ENCODE results near the gene ATL1. TPM values are rescaled to one million over a fixed set of nuclear protein-coding genes. Genes with fewer than 3 reads are reported as not detected.

Gene ATL1
- 10 to 100 TPM in 1 of 2 donors, 1 to 10 TPM in 1; 9.2 to 11.0 TPM for total RNA-seq
- polyA plus RNA-seq: 1 to 10 TPM; 3.9 to 8.1 TPM
- long read RNA-seq, donor 1, partial matches to known transcripts: 38 of 43 reads
- long read RNA-seq, donor 1, other reads (novel, unspliced or antisense): 5 of 43 reads
- long read RNA-seq, donor 2, partial matches to known transcripts: 6 of 17 reads
- long read RNA-seq, donor 2, other reads (novel, unspliced or antisense): 11 of 17 reads

DNA sequence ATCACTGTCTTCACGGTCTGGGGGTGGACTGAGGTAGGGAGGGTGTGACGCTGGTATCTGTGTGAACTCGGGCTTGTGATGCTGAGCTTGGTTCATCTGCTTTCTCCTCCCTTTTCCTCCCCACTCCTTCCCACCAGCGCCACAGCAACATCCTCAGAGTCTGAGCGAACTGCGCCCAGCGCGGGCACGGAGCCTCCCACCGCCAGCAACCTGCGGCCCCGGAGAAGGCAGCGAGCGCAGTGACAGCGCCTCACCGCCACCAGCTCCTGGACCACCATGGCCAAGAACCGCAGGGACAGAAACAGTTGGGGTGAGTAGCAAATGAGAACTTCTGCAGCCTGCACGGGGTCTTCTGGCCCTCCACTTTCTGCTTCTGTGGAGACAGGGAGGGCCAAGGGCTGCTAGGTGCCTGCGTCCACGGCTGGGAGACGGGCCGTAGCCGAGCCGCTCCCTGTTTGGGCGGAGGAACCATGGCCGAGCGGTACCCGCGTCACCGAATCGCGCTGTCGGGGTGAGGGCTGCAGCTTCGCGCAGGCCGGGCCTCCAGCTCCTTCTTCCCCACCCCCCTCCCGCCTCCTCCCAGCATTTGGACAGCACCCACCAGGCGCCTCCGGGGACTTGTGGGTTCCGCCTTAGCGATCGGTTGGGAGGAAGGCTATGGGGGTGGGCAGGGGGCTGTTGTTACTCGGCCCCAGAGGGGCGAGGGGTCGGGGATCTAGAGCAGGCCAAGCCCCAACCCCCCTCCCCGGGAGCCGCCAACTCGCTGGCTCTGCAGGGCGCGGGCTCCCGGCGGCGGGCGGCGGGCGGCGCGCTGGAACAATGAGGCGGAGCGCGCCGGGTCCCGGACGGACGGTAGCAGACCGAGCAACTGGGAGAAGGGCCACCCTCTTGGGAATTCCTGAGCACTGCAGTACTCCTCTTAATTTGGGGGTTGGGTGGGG, at the start of gene ATL1:
Gene ATL1 (plus strand): TSS at position 156 of the 941 bp plus-strand sequence. CDS start 121 bp downstream, at position 277.
- H3K27me3 ChIP-seq (ENCODE audit: control insufficient read depth in 1 of 2, insufficient read depth in 2 of 2, low read length in 1 of 2): no peaks in the 10 kb centered on the region
- ATAC-seq (ENCODE audit: low FRiP score): peak; percentile 94
- 0 to 1% methylated on average over 54 to 66 of the region's 66 CpGs for WGBS, 2 donors
- intact Hi-C loops (cut with DNase I): no loop called here
- peak; percentile 89 to 93 for DNase-seq
- no peaks in the 10 kb centered on the region for H3K4me1 ChIP-seq (ENCODE audit: control insufficient read depth in 1 of 2, insufficient read depth in 2 of 2, low read length in 2 of 2)
- H3K36me3 ChIP-seq (ENCODE audit: control insufficient read depth in 1 of 2, insufficient read depth in 2 of 2, low read length in 1 of 2): no peaks in the 10 kb centered on the region
- H3K4me3 ChIP-seq (ENCODE audit: low read length in 2 of 2): peak within 1 kb of the TSS; percentile 34 to 72
- H3K27ac ChIP-seq (ENCODE audit: low read depth in 1 of 2, low read length in 2 of 2): peak within 1 kb of the TSS; percentile 64 to 76
- H3K9me3 ChIP-seq (ENCODE audit: control insufficient read depth, low read length): no peaks in the 10 kb centered on the region

DNA sequence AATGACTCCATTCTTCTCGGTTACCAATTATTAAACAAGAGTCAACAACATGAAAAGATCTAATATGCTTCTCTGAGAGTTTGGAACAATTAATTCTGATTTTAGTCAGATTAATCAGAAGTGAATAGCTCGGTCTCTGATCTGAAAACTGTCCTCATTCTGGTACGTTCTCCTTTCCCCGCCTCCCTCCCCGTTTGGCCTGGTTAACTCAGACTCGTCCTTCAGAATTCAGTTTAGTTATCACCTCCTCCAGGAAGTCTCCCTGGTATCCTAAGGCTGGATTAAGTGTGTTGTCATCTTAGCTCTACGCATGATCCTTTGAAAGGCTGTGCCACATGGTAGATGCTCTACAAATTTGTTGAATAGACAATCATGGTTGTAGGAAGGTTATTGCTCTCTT, 49.8 kb upstream of the ATL1 start:
- Histone ChIP-seq H3K9me3 (ENCODE audit: control insufficient read depth, low read length) (no peaks in the 10 kb centered on the region), H3K4me1 (ENCODE audit: control insufficient read depth in 1 of 2, insufficient read depth in 2 of 2, low read length in 2 of 2) (no peaks in the 10 kb centered on the region), H3K4me3 (ENCODE audit: low read length in 2 of 2) (no peak overlapping the region), H3K27me3 (ENCODE audit: control insufficient read depth in 1 of 2, insufficient read depth in 2 of 2, low read length in 1 of 2) (no peaks in the 10 kb centered on the region), H3K36me3 (ENCODE audit: control insufficient read depth in 1 of 2, insufficient read depth in 2 of 2, low read length in 1 of 2) (no peaks in the 10 kb centered on the region), H3K27ac (ENCODE audit: low read depth in 1 of 2, low read length in 2 of 2) (no peak overlapping the region)
- intact Hi-C loops (cut with DNase I): no loop called here
- 87 to 92% methylated on average over 7 of the region's 7 CpGs for WGBS, 2 donors
- no peak for ATAC-seq (ENCODE audit: low FRiP score)
- DNase-seq: no peak

DNA sequence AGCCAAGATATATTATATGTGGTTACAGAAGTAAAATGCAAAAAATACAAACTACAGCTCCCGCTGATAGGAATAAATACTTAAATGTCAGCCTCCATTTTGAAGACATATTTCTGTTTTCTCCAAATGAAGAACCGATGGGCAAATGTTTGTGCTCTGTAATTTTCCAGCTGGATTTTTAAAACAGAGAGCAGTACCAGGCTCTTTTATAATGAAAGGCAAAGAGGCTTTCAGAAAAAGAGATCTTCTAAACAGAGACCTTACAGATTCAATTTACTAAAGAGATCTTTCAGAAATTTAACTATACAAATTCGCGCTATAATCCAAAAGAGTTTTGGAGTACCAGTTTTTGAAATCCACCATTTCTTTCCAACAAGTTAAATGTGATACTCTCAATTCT, 47.5 kb upstream of the ATL1 start:
- Histone ChIP-seq H3K27ac (ENCODE audit: low read depth in 1 of 2, low read length in 2 of 2) (no peak overlapping the region), H3K4me1 (ENCODE audit: control insufficient read depth in 1 of 2, insufficient read depth in 2 of 2, low read length in 2 of 2) (no peaks in the 10 kb centered on the region), H3K4me3 (ENCODE audit: low read length in 2 of 2) (no peak overlapping the region), H3K27me3 (ENCODE audit: control insufficient read depth in 1 of 2, insufficient read depth in 2 of 2, low read length in 1 of 2) (no peaks in the 10 kb centered on the region), H3K9me3 (ENCODE audit: control insufficient read depth, low read length) (no peaks in the 10 kb centered on the region), H3K36me3 (ENCODE audit: control insufficient read depth in 1 of 2, insufficient read depth in 2 of 2, low read length in 1 of 2) (no peaks in the 10 kb centered on the region)
- ATAC-seq (ENCODE audit: low FRiP score) (no peak), DNase-seq (no peak)
- intact Hi-C loops (cut with DNase I): no loop called here
- 91 to 96% methylated on average over 4 of the region's 4 CpGs for WGBS, 2 donors

DNA sequence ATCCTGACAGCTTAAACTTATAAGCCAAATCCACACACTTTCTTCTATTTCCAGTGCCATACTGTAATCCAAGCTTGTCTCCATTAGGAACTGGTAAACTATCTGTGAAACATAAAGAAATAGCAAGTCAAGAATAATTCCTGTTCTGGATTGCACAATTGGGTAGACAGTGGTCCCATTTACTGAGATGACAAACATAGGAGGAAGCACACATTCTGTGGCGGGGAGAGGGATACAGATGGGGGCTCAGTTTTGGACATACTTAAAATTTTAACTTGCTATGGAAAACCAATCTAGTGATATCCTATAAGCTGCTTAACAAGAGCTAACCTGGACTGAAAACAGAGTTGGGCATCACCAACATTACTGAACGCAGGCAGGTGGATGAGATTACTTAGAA, 43.9 kb upstream of the ATL1 start:
- no peaks in the 10 kb centered on the region for H3K9me3 ChIP-seq (ENCODE audit: control insufficient read depth, low read length)
- H3K4me1 ChIP-seq (ENCODE audit: control insufficient read depth in 1 of 2, insufficient read depth in 2 of 2, low read length in 2 of 2): peaks cover 0 to under 1% of the 10 kb centered on the region in 2 donors
- WGBS, 2 donors: 97 to 99% methylated on average over 2 of the region's 2 CpGs
- H3K36me3 ChIP-seq (ENCODE audit: control insufficient read depth in 1 of 2, insufficient read depth in 2 of 2, low read length in 1 of 2): no peaks in the 10 kb centered on the region
- no peak for ATAC-seq (ENCODE audit: low FRiP score)
- H3K4me3 ChIP-seq (ENCODE audit: low read length in 2 of 2): no peak overlapping the region
- no peak for DNase-seq
- intact Hi-C loops (cut with DNase I): no loop called here
- no peaks in the 10 kb centered on the region for H3K27me3 ChIP-seq (ENCODE audit: control insufficient read depth in 1 of 2, insufficient read depth in 2 of 2, low read length in 1 of 2)
- H3K27ac ChIP-seq (ENCODE audit: low read depth in 1 of 2, low read length in 2 of 2): no peak overlapping the region

DNA sequence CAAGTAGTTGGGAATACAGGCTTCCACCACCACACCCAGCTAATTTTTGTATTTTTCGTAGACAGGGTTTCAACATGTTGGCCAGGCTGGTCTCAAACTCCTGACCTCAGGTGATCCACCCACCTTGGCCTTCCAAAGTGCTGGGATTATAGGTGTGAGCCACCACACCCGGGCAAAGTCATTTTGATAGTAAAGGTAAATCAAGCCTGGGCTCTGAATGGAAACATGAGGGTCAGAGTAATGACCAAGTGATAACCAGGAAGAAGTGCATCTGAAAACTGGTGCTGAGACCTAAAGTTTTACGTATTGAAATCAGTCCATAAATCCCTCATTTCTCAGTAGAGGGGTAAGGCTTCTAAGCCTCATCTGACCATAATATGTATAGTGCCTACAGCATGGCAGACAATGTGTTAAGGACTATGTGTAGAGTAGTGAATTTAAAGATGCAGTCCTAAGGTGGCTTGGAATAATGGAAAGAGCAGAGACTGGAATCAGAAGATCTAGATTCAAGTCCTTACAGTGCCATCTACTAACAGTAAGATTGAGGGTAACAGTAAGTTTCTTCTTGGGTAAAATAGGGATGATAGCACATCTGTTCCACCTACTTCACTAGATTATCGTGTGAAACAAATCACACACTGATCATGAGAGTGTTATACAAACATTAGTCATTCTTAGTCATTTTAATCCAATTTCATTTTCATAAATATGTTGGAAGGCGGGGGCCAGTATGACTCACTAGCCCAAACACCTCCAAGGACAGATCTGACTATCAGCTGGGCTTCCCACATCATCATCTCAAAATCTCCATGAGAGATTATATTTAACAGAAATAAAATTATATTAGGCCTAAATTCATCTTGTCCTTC, 38.8 kb upstream of the ATL1 start:
- Histone ChIP-seq H3K4me1 (ENCODE audit: control insufficient read depth in 1 of 2, insufficient read depth in 2 of 2, low read length in 2 of 2) (peaks cover 0 to 1% of the 10 kb centered on the region in 2 donors), H3K27ac (ENCODE audit: low read depth in 1 of 2, low read length in 2 of 2) (no peak overlapping the region)

DNA sequence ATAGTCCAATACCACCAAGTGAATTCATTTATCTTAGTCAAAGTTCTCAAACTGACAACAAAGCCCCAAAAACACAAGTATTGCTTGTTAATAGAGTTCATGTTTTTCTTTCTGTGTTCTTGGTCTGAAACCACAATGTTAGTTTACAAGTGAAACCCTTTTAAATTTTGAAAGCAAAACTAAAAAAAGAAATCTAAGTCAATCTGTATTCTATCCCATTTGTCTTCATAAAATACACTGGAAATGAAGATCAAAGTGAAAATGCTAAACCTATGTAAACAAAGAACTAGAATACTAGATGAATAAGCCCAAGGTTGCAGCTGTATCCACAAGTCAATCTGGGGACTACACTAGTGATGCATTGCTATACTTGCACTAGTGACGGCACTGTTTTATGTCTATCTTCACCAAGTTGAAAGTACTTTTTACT, 38.0 kb upstream of the ATL1 start:
- intact Hi-C loops (cut with DNase I): no loop called here
- Histone ChIP-seq H3K9me3 (ENCODE audit: control insufficient read depth, low read length) (no peaks in the 10 kb centered on the region), H3K36me3 (ENCODE audit: control insufficient read depth in 1 of 2, insufficient read depth in 2 of 2, low read length in 1 of 2) (no peaks in the 10 kb centered on the region), H3K27ac (ENCODE audit: low read depth in 1 of 2, low read length in 2 of 2) (no peak overlapping the region), H3K4me3 (ENCODE audit: low read length in 2 of 2) (no peak overlapping the region), H3K4me1 (ENCODE audit: control insufficient read depth in 1 of 2, insufficient read depth in 2 of 2, low read length in 2 of 2) (peaks cover 0 to 1% of the 10 kb centered on the region in 2 donors), H3K27me3 (ENCODE audit: control insufficient read depth in 1 of 2, insufficient read depth in 2 of 2, low read length in 1 of 2) (no peaks in the 10 kb centered on the region)
- WGBS, 2 donors: 74 to 76% methylated on average over 1 of the region's 1 CpG
- DNase-seq (no peak), ATAC-seq (ENCODE audit: low FRiP score) (no peak)

More for the DNA sequence above, 38.8 kb upstream of the ATL1 start:
- Histone ChIP-seq H3K27me3 (ENCODE audit: control insufficient read depth in 1 of 2, insufficient read depth in 2 of 2, low read length in 1 of 2) (no peaks in the 10 kb centered on the region), H3K4me3 (ENCODE audit: low read length in 2 of 2) (no peak overlapping the region), H3K36me3 (ENCODE audit: control insufficient read depth in 1 of 2, insufficient read depth in 2 of 2, low read length in 1 of 2) (no peaks in the 10 kb centered on the region), H3K9me3 (ENCODE audit: control insufficient read depth, low read length) (no peaks in the 10 kb centered on the region)
- WGBS, 2 donors: 43 to 47% methylated on average over 5 of the region's 5 CpGs
- ATAC-seq (ENCODE audit: low FRiP score) (peak; percentile 36), DNase-seq (no peak)
- intact Hi-C loops (cut with DNase I): no loop called here

DNA sequence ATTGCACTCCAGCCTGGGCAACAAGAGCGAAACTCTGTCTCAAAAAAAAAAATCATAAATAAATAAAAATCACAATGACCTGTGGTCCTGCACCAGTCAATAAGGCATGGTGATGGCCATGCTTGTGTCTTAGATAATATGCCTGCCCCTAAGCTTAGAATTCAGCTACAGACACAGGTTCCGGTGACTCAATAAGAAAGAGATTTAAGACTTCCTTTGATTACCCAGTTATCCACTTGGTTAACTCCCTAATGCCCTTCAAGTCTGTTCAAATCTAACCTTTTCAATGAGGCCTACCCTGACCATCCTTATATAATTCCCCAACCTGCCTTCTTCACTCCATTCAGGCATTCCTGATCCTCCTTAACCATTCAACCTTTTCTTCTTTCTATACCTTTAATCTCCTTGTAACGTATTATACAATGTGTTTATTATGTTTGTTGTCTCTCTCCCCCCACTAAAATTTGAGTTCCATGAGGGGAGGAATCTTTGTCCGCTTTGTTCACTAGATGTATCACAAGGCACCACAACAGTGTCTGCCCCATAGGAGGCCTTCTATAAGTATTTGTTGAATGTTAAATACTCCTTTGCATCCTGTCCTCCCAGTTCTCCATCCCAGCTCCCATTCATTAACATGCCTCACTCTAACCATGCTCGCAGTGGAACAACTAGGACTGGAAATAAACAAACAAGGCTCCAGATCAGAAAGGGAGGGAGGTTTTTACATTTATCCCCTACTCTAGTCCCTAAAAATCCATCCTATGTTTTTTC, 36.5 kb upstream of the ATL1 start:
- H3K36me3 ChIP-seq (ENCODE audit: control insufficient read depth in 1 of 2, insufficient read depth in 2 of 2, low read length in 1 of 2): no peaks in the 10 kb centered on the region
- no peak for ATAC-seq (ENCODE audit: low FRiP score)
- intact Hi-C loops (cut with DNase I): no loop called here
- no peaks in the 10 kb centered on the region for H3K27me3 ChIP-seq (ENCODE audit: control insufficient read depth in 1 of 2, insufficient read depth in 2 of 2, low read length in 1 of 2)
- WGBS, 2 donors: 86 to 98% methylated on average over 5 of the region's 5 CpGs
- H3K4me1 ChIP-seq (ENCODE audit: control insufficient read depth in 1 of 2, insufficient read depth in 2 of 2, low read length in 2 of 2): peaks cover 1 to 4% of the 10 kb centered on the region in 2 donors
- no peaks in the 10 kb centered on the region for H3K9me3 ChIP-seq (ENCODE audit: control insufficient read depth, low read length)
- DNase-seq: no peak
- no peak overlapping the region for H3K4me3 ChIP-seq (ENCODE audit: low read length in 2 of 2)
- no peak overlapping the region for H3K27ac ChIP-seq (ENCODE audit: low read depth in 1 of 2, low read length in 2 of 2)

DNA sequence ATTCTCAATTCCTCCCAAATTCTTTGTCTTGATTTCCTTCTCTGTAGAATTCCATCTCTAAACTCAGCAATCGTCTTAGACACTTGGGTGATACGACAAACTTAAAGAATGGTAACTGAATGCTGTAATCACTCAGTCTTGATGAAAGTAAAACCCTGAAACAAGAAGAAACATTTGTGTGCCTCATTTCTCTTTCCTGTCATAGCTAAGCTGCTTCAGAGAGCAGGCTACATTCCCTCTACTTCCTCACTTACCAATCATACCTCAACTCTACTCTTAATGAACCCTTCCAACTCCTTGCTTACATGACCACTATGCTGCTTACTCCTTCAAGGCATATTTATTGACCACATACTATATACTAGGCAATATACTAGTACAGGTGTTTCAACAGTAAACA, 35.9 kb upstream of the ATL1 start:
- Histone ChIP-seq H3K36me3 (ENCODE audit: control insufficient read depth in 1 of 2, insufficient read depth in 2 of 2, low read length in 1 of 2) (no peaks in the 10 kb centered on the region), H3K9me3 (ENCODE audit: control insufficient read depth, low read length) (no peaks in the 10 kb centered on the region), H3K4me3 (ENCODE audit: low read length in 2 of 2) (no peak overlapping the region), H3K4me1 (ENCODE audit: control insufficient read depth in 1 of 2, insufficient read depth in 2 of 2, low read length in 2 of 2) (peaks cover 1 to 4% of the 10 kb centered on the region in 2 donors), H3K27ac (ENCODE audit: low read depth in 1 of 2, low read length in 2 of 2) (no peak overlapping the region), H3K27me3 (ENCODE audit: control insufficient read depth in 1 of 2, insufficient read depth in 2 of 2, low read length in 1 of 2) (no peaks in the 10 kb centered on the region)
- 67 to 74% methylated on average over 2 of the region's 2 CpGs for WGBS, 2 donors
- no peak for DNase-seq
- intact Hi-C loops (cut with DNase I): no loop called here
- no peak for ATAC-seq (ENCODE audit: low FRiP score)

Data from aorta (tissue), 5 donors.